Glutamatergic neuron (in vitro differentiated cells): Measurements from ENCODE around the gene USP5. TPM values are rescaled to one million over a fixed set of nuclear protein-coding genes. Genes with fewer than 3 reads are reported as not detected.

Experiments used
- DNase-seq: peaks from one replicate; pipeline ENCODE4 v3.0.0; 2022
- H3K27ac Mint-ChIP-seq: one replicate; pipeline ENCODE4 v1.8.0; 2020; ENCODE audit warnings: mild to moderate bottlenecking, mixed read lengths, inconsistent platforms; ENCODE audit not compliant: unreplicated experiment
- H3K27me3 Mint-ChIP-seq: one replicate; pipeline ENCODE4 v1.8.0; 2020; ENCODE audit warnings: mild to moderate bottlenecking, moderate library complexity, mixed read lengths, inconsistent platforms; ENCODE audit not compliant: unreplicated experiment
- H3K36me3 Mint-ChIP-seq: one replicate; pipeline ENCODE4 v1.8.0; 2020; ENCODE audit warnings: mild to moderate bottlenecking, mixed read lengths, inconsistent platforms; ENCODE audit not compliant: unreplicated experiment
- H3K4me1 Mint-ChIP-seq: one replicate; pipeline ENCODE4 v1.8.0; 2020; ENCODE audit warnings: mild to moderate bottlenecking, low read depth, mixed read lengths, inconsistent platforms; ENCODE audit not compliant: unreplicated experiment
- H3K4me3 Mint-ChIP-seq: one replicate; pipeline ENCODE4 v1.8.0; 2020; ENCODE audit warnings: mild to moderate bottlenecking, mixed read lengths, inconsistent platforms; ENCODE audit not compliant: unreplicated experiment
- H3K9me3 Mint-ChIP-seq: one replicate; pipeline ENCODE4 v1.8.0; 2020; ENCODE audit warnings: mild to moderate bottlenecking, moderate library complexity, mixed read lengths, inconsistent platforms; ENCODE audit not compliant: unreplicated experiment
- total RNA-seq: library from RNA; stranded (reverse); fragmentation: NEBNext Ultra II Directional; extraction: Animal tissue kit (Norgen Biotek cat#: 25700); gene quantifications from one replicate; pipeline ENCODE4 v1.2.1, GENCODE V29; 2021; ENCODE audit not compliant: unreplicated experiment
- TF ChIP-seq, protein P1 (sequence below): fragments of 200-600 bp; sonication (generic); IDR thresholded peaks from one replicate; pipeline ENCODE4 v1.5.0; 2021; ENCODE audit not compliant: partially characterized antibody, unreplicated experiment

USP5 gene
- total RNA-seq, 1 donor from 2014 or later: 141 TPM

DNA sequence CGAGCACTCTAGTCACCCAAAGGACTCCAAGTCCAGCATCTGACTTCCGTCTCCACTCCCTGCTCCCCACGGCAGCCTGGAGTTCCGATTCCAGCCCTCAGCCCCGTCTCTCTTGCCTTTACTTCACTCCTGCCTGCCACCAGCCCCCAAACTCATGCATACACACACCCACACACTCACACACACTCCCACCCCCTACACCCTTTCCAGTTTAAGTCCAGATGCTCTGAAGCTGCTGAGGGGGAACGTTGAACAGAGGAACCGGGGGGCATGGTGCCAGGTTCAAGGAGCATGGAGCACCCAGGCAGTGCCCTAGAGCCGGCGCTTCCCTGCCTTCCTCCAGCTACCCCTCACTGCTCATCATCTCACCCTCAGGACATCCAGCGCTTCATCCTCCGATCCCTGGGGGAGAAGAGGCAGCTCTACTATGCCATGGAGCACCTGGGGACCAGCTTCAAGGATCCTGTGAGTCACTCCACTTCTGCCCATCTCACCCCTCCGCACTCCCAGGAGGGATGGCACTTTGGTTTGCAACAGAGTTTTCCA is 20.4 kb upstream of the USP5 start:
- Mint-ChIP-seq H3K4me3 (no peak overlapping the region), H3K27me3 (peaks cover 20% of the 10 kb centered on the region), H3K36me3 (peaks cover 16% of the 10 kb centered on the region), H3K27ac (no peak overlapping the region), H3K9me3 (peaks cover 23% of the 10 kb centered on the region), H3K4me1 (peaks cover 22% of the 10 kb centered on the region)
- peak; percentile 5 for DNase-seq
- TF ChIP-seq, protein P1, sequence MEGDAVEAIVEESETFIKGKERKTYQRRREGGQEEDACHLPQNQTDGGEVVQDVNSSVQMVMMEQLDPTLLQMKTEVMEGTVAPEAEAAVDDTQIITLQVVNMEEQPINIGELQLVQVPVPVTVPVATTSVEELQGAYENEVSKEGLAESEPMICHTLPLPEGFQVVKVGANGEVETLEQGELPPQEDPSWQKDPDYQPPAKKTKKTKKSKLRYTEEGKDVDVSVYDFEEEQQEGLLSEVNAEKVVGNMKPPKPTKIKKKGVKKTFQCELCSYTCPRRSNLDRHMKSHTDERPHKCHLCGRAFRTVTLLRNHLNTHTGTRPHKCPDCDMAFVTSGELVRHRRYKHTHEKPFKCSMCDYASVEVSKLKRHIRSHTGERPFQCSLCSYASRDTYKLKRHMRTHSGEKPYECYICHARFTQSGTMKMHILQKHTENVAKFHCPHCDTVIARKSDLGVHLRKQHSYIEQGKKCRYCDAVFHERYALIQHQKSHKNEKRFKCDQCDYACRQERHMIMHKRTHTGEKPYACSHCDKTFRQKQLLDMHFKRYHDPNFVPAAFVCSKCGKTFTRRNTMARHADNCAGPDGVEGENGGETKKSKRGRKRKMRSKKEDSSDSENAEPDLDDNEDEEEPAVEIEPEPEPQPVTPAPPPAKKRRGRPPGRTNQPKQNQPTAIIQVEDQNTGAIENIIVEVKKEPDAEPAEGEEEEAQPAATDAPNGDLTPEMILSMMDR: no peak

DNA sequence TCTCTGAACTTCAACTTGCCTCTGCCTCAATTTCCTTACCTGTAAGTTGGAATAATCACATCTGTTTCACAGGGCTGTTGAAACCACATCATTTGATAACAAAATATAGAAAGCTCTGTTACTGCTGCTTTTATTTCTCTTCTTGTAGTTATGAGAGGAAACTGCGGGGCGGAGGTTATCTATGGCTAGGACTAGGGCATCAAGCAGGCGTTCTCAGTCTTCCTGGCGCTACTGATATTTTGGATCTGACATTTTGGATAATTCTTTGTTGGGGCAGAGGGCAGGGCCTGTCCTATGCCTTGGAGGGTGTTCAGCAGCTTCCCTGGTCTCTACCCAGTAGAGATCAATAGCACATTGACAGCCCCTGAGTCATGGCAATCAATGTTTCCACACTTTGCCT is 19.8 kb upstream of the USP5 start:
- peaks cover 23% of the 10 kb centered on the region for H3K9me3 Mint-ChIP-seq
- H3K27me3 Mint-ChIP-seq: peaks cover 20% of the 10 kb centered on the region
- H3K36me3 Mint-ChIP-seq: peaks cover 16% of the 10 kb centered on the region
- H3K4me1 Mint-ChIP-seq: peaks cover 21% of the 10 kb centered on the region
- peak overlapping the region; percentile 15 for H3K4me3 Mint-ChIP-seq
- DNase-seq: no peak
- TF ChIP-seq, protein P1: no peak
- H3K27ac Mint-ChIP-seq: peak overlapping the region; percentile 39

DNA sequence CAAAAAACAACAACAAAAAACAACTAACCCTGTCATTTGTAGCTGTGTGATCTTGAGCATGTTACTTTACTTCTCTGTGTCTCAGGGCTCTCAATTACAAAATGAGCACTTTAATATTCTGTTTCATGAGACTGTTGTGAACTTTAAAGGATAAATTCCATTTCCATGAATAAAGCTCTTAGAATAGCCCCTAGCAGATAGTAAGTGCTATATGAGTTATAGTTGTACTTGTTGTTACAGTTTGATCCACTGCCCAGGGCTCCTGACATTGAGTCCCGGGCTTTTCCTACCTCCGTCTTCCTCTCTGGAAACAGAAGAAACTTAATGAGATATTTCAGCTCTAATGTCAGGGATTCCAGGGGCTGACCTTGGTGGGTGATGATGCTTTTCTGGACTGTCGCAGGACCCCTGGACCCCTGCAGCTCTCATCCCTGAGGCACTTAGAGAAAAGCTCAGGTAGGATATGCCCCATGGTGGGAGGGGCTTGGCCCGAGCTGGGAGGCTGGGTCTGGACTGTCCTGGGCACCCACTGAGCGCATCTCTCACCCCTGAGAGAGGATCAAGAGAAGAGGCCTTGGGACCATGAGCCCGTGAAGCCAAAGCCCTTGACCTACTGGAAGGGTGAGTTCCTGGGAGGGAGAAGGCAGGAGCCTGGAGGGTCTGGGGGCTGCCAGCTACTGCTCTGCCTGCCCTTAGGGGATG is 18.6 kb upstream of the USP5 start:
- Mint-ChIP-seq H3K27ac (no peak overlapping the region), H3K9me3 (peaks cover 17% of the 10 kb centered on the region), H3K36me3 (peaks cover 19% of the 10 kb centered on the region), H3K4me1 (peaks cover 21% of the 10 kb centered on the region), H3K27me3 (peaks cover 12% of the 10 kb centered on the region), H3K4me3 (peak overlapping the region; percentile 25)
- no peak for DNase-seq
- TF ChIP-seq, protein P1: no peak

DNA sequence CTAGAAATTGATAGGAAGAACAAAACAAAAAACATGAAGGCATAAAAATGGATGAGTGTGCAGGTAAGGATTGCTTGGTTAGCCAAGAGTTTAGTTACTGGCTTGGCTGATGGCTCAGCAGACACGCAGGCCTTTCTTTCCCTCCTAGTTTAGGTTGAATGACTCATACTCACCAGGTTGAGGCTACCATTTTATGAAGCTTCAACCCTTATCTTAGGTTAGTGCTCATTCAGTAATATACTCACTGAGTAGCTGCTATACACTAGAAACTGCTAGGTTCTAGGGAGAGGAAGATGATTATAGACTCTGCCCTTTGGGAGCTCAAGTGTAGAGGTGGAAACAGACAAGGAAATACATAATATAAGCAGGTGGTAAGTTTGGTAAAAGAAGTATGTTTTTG is 17.7 kb upstream of the USP5 start:
- Mint-ChIP-seq H3K36me3 (peaks cover 21% of the 10 kb centered on the region), H3K4me3 (no peak overlapping the region), H3K9me3 (peaks cover 15% of the 10 kb centered on the region), H3K4me1 (peaks cover 26% of the 10 kb centered on the region), H3K27me3 (peaks cover 7% of the 10 kb centered on the region), H3K27ac (no peak overlapping the region)
- DNase-seq: no peak
- TF ChIP-seq, protein P1: no peak

DNA sequence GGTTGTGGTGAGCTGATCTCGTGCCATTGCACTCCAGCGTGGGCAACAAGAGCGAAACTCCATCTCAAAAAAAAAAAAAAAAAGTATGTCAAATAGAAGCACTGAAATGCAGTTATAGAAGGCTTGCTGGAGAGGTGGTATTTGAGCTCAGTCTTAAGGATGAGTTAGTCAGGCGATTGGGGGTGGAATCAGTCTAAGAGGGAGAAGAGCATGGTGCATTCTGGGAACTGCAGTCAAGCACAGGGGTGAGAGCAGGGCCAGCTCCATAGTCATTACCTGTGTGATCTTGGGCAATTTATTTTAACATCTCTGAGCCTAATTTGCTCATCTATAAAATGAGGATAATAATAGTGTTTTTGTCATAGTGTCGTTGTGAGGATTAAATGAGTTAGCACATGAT is 17.1 kb upstream of the USP5 start:
- DNase-seq: no peak
- Mint-ChIP-seq H3K27ac (peak overlapping the region; percentile 18), H3K36me3 (peaks cover 21% of the 10 kb centered on the region), H3K4me1 (peaks cover 26% of the 10 kb centered on the region), H3K27me3 (peaks cover 5% of the 10 kb centered on the region), H3K9me3 (peaks cover 13% of the 10 kb centered on the region), H3K4me3 (no peak overlapping the region)
- TF ChIP-seq, protein P1: no peak
